ENCODE results near the gene RPRML. TPM values are rescaled to one million over a fixed set of nuclear protein-coding genes. Genes with fewer than 3 reads are reported as not detected.

RPRML gene
- total RNA-seq, 1 experiment from 2014 or later: 9.1 TPM

DNA sequence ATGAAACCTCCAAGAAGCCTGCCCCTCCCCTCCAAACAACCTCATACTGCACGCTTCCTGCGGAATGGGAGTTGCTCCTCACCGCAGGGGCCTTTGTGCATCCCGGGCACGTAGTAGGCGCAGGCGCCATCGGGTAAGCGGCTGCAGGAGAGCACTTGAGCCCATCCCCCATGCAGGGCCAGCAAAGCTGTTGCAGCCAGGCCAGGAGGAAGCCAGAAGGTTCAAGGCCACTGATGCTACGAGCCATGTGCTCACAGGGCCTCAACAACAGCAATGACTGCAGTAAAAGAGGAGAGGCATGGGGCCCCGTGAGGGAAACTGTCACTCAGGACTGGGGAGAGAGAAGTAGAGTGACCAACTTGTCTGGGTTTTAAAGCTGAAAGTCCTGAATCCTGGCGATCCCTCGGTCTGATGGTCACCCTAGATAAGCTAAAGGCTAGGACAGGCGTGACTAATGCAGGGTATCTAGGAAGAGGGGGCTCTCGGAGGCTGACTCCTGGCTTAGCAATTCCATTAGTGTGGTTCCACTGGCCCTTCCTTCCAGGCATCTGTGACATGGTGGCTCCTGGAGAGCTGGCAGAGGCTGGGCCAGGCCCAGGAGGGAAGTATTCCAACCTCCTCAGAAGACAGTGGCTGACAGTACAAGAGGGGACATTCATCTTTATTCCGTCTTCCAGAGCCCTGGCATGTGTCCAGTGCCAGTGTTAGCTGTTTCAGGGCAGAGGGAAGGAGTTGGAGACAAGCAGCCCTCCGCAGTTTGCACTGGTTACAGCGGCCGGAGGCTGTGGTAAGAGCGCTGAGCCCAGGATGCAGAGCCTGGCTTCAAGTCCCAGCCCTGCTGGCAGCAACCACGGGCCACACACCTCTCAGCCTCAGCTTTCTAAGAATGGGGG lies 35.3 kb downstream of the RPRML start:
- Histone ChIP-seq H3K27ac (peak overlapping the region; percentile 85), H3K36me3 (peaks cover 16% of the 10 kb centered on the region), H3K4me3 (peak overlapping the region; percentile 36), H3K4me1 (peaks cover 34% of the 10 kb centered on the region), H3K9me3 (replicated peaks) (no peaks in the 10 kb centered on the region), H3K27me3 (no peaks in the 10 kb centered on the region)
- peak; percentile 86 to 89 for DNase-seq

DNA sequence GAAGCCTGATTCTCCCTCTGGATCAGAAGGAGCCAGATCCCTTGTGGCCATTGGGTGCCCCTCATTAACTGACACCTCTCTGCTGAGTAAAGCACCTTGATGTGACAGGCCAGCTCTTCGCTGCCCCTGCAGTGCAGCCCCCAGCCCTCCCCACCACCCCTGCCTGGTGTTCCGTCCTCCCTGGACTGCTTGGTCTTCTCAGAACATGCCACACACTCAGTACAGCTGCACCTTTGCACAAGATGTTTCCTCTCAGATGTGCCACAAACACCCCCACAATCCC lies 35.9 kb downstream of the RPRML start:
- peaks cover 16% of the 10 kb centered on the region for H3K36me3 ChIP-seq
- no peaks in the 10 kb centered on the region for H3K9me3 ChIP-seq (replicated peaks)
- H3K4me3 ChIP-seq: no peak overlapping the region
- peak overlapping the region; percentile 85 for H3K27ac ChIP-seq
- peaks cover 34% of the 10 kb centered on the region for H3K4me1 ChIP-seq
- no peak for DNase-seq
- H3K27me3 ChIP-seq: no peaks in the 10 kb centered on the region

DNA sequence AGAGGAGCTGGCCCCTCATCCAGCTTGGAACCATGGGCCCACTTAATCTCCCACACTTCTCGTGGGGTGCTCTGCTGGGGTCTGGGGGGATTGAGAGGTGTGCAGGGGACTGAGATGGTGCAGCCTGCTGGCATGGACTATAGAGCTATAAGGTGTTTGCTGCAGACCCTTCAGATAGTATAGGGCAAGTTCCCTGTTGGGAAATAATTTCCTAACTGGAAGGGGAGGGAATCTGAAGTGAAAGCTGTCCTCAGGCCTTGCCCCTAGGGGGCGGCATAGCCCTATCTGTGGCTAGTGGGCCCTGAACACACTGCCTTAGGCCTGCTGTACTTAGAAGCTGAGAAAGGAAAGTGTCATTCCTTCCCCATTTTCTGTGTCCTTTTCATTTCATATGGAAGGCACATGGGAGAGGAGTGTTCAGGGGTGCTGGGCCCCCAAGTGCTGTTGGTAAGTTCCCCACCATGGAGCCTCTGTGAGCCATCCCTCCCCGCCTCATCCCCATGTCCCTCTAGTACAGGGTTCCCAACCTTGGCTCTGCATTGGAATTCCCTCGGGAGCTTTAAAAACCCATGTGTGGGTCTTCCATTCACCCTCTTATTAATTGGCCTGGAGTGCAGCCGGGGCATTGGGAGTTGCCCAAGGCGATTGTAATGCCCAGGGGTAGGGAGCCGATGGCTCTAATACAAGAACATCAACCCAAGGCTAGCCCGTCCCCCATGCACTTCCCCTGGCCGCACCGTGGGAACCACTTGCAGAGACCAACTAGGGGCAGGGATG lies 36.4 kb downstream of the RPRML start:
- H3K27ac ChIP-seq: peak overlapping the region; percentile 85
- peaks cover 17% of the 10 kb centered on the region for H3K36me3 ChIP-seq
- no peaks in the 10 kb centered on the region for H3K9me3 ChIP-seq (replicated peaks)
- no peaks in the 10 kb centered on the region for H3K27me3 ChIP-seq
- no peak overlapping the region for H3K4me3 ChIP-seq
- peaks cover 34% of the 10 kb centered on the region for H3K4me1 ChIP-seq
- peak; percentile 82 to 94 for DNase-seq

DNA sequence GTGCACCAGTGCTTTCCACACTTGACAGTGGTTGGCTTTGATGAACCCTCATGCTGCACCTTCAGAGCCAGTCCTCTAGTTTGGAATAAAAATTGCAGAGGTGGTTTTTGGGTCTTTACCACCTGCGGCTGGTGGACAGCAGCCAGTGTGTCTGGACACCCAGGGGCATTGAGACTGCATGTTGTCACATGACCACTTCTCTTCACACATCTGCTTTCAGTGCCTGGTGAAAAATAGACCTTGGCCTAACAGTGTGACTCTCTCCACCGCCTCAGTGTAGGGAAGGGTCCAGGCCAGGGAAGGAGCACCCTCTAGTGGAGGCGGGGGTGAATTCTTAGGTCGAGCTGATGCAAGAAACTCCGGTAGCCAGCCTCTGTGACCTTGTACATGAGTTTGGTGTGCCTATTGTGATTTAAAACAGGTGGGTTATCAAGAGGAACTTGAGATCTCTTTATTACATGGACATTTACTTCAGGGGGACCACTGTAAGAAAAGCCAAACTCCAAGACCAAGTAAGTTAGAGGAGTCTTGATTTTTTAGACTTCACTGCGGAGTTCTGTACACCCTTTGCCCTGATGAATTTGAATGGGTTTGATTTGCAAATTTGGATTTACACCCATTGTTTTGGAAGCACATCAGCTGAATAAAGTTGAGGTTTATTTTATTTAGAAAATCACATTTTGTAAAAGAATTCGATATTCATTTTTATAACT lies 38.2 kb downstream of the RPRML start:
- Histone ChIP-seq H3K27ac (no peak overlapping the region), H3K4me1 (peaks cover 32% of the 10 kb centered on the region), H3K9me3 (replicated peaks) (no peaks in the 10 kb centered on the region), H3K36me3 (peaks cover 21% of the 10 kb centered on the region), H3K27me3 (no peaks in the 10 kb centered on the region), H3K4me3 (no peak overlapping the region)
- DNase-seq: peak; percentile 77 to 87

DNA sequence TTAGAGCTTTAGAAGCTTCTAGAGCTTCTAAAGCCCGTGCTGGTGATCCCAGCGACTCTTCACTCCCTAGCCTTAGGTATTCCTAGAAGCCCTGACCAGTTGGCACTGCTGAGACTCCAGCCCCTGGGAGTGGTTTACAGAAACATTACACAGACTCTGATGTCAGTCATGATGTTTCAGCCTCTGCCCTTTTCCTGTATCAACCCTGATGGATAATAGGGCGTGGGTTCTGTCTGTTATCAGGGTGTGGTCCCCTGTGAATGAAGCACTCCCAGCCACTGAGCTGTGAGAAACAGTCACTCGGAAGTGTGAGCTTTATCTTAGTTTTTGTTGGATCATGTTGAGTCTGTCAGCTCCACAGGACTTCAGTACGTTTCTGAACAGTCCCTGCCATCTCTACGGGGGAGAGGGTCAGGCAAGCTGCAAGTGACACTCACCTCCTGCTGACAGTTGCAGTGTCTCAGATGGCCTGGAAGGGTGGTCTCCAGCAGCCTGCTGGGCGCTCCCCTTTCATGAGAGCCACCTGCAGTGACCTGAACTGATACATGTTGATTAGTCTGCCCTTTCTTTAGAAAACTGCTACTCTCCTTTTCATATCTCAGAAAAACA lies 43.3 kb downstream of the RPRML start:
- no peak overlapping the region for H3K27ac ChIP-seq
- no peaks in the 10 kb centered on the region for H3K4me1 ChIP-seq
- H3K36me3 ChIP-seq: peaks cover 65% of the 10 kb centered on the region
- no peak for DNase-seq
- H3K9me3 ChIP-seq (replicated peaks): no peaks in the 10 kb centered on the region
- H3K27me3 ChIP-seq: no peaks in the 10 kb centered on the region
- H3K4me3 ChIP-seq: no peak overlapping the region

DNA sequence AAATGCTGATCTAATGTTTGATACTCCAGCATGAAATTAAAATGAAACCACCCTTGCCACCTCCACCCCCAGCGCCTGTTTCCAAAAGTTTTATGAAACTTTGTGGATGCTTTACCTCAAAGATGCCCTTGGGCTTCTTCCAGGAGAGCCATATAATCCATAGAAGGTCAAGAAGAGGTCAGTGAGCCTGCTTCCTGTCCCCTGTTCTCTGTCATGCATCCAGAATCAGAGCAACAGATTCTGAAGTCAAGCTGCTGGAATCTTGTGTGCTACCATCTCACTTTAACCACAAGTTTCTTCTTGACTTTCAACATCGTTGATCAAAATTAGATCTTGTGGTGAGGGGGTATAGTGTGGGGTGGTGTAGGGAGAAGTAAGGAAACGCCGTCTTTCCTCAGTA lies 47.5 kb downstream of the RPRML start:
- Histone ChIP-seq H3K27me3 (no peaks in the 10 kb centered on the region), H3K36me3 (peaks cover 62% of the 10 kb centered on the region), H3K27ac (no peak overlapping the region), H3K4me1 (no peaks in the 10 kb centered on the region), H3K9me3 (replicated peaks) (no peaks in the 10 kb centered on the region), H3K4me3 (no peak overlapping the region)
- no peak for DNase-seq

DNA sequence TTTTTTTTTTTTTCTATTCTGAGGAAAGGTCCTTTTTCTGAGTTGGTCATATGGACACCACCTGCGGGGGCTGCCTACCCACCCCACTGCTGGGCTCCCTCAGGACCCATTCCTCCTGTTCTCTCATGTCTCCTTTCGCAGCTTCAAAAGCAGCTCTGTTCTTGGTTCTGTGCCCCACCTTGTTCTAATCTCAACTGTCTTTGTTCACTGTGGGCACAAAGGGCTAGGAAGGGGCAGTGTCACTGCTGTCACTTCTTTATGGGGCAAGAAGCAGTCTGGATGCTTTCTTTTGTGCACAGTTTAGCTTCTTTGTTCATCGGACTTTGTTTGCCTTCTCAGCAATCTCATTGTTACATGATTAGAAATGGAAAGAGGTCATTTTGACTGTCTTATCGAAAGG lies 49.0 kb downstream of the RPRML start:
- Histone ChIP-seq H3K4me1 (no peaks in the 10 kb centered on the region), H3K27me3 (no peaks in the 10 kb centered on the region), H3K9me3 (replicated peaks) (no peaks in the 10 kb centered on the region), H3K4me3 (no peak overlapping the region), H3K36me3 (peaks cover 53% of the 10 kb centered on the region), H3K27ac (no peak overlapping the region)
- DNase-seq: no peak

DNA sequence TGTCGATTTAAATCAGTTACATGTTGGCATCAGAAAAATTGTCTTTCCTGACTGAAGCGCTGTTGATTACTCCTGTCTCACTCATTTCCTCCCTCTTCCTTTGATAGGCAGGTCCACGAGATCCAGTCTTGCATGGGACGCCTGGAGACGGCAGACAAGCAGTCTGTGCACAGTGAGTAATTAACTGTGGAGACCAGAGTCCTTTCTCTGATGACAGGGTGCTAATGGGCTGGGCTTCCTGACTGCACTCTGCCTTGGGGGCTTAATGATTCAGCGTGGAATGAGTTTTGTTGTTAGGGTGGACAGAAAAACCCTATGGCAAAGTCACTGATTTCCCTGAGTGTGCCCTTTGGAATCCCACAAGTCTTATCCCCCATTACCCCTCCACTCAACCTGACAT lies 49.6 kb downstream of the RPRML start:
- Histone ChIP-seq H3K9me3 (replicated peaks) (no peaks in the 10 kb centered on the region), H3K4me3 (no peak overlapping the region), H3K4me1 (no peaks in the 10 kb centered on the region), H3K27ac (no peak overlapping the region), H3K27me3 (no peaks in the 10 kb centered on the region), H3K36me3 (peaks cover 49% of the 10 kb centered on the region)
- DNase-seq: no peak

DNA sequence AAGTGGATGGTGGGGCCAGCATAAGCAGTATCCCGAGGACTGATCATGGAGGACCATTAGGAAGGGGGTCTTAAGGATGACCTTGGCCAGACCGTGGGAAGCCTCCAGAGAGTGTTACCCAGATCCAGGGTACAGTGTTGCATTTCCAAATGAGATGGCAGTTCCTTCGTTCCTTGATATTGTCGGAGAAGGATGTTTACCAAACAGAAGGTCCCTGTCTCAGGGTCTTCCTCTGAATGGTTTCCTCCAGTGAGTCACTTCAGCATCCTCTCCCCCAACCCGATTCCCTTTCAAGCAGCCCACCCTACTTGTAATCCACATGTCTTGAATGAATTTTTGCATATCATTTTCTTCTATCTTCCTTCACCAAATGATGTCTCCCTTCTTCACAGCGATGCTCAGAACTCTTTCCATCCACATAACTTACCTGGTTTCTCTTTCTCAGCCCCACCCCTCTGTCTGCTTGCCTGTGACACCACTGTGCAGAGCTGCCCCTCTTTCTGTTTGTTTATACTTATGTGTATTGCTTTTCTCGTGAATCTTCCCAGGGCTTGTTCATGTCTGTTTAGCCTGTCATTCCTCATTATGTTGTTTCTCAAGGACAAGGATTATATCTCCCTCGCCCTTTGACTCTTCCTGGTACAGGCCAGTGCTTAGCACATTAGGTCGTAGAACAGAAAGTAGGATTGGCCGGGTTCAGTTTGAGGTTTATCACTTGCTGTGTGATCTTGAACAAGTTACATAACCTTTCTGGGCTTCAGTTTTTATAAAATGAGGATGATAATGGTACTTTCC lies 50.4 kb downstream of the RPRML start:
- Histone ChIP-seq H3K9me3 (replicated peaks) (no peaks in the 10 kb centered on the region), H3K4me3 (no peak overlapping the region), H3K4me1 (peaks cover 4% of the 10 kb centered on the region; the same call in 1 of the 2 replicates), H3K27ac (no peak overlapping the region), H3K36me3 (peaks cover 44% of the 10 kb centered on the region), H3K27me3 (no peaks in the 10 kb centered on the region)
- no peak for DNase-seq

Other genes with a start within 250 kb of the RPRML start
- 10.8 and 11.9 TPM in 2 replicates for gene WNT3, start 160.6 kb downstream of the RPRML start, total RNA-seq (2014; rRNA removed; shearing (Covaris generic))
- gene WNT9B, start 127.7 kb downstream of the RPRML start, total RNA-seq (2014; rRNA removed; shearing (Covaris generic)): not detected in 2 replicates
- gene GOSR2, start 56.1 kb downstream of the RPRML start, total RNA-seq (2014; rRNA removed; shearing (Covaris generic)): 45.4 and 48.9 TPM in 2 replicates
- 163 and 205 TPM in 2 replicates for gene CDC27, start 210.0 kb upstream of the RPRML start, total RNA-seq (2014; rRNA removed; shearing (Covaris generic))
- gene MYL4, start 230.1 kb upstream of the RPRML start, total RNA-seq (2014; rRNA removed; shearing (Covaris generic)): 58.4 and 61.9 TPM in 2 replicates

Data from SJCRH30 (cell line).